ENCODE measurements around the gene VWA8.
"Not testable (repeated sequence)": the region's sequence is repeated elsewhere in the genome, so short reads cannot be mapped to it uniquely, and the experiment has no call there.

VWA8 gene

GRCh38 chr13:41848435-41849255, 112.3 kb downstream of the VWA8 start:
- DNase-seq, result no peak

GRCh38 chr13:41847216-41847615, 113.7 kb downstream of the VWA8 start:
- DNase-seq, result no peak

GRCh38 chr13:41842036-41842620, 118.8 kb downstream of the VWA8 start:
- no peak for DNase-seq

- no peak for DNase-seq
These were observed 123.3 kb downstream of the VWA8 start for GRCh38 chr13:41837629-41838028.

GRCh38 chr13:41835871-41836270, 125.0 kb downstream of the VWA8 start:
- no peak for DNase-seq

- not testable (repeated sequence) for DNase-seq
These were observed 126.2 kb downstream of the VWA8 start for GRCh38 chr13:41834697-41835096.

GRCh38 chr13:41833831-41834230, 127.1 kb downstream of the VWA8 start:
- no peak for DNase-seq

- no peak for DNase-seq
These were observed 127.7 kb downstream of the VWA8 start for GRCh38 chr13:41833201-41833600.

GRCh38 chr13:41827507-41828213, 133.2 kb downstream of the VWA8 start:
- peak in 1 of 14 donors; percentile 2 for DNase-seq

GRCh38 chr13:41825691-41826090, 135.2 kb downstream of the VWA8 start:
- DNase-seq, result no peak

GRCh38 chr13:41823476-41823875, 137.4 kb downstream of the VWA8 start:
- no peak for DNase-seq

GRCh38 chr13:41822560-41822959, 138.3 kb downstream of the VWA8 start:
- no peak for DNase-seq

GRCh38 chr13:41821238-41821594, 139.7 kb downstream of the VWA8 start:
- DNase-seq, result no peak

GRCh38 chr13:41820581-41821237, 140.2 kb downstream of the VWA8 start:
- DNase-seq, result no peak

- DNase-seq, result no peak
These were observed 144.9 kb downstream of the VWA8 start for GRCh38 chr13:41816057-41816456.

GRCh38 chr13:41813426-41813825, 147.5 kb downstream of the VWA8 start:
- DNase-seq, result no peak

GRCh38 chr13:41812851-41813250, 148.1 kb downstream of the VWA8 start:
- no peak for DNase-seq

- DNase-seq, result no peak
These were observed 148.7 kb downstream of the VWA8 start for GRCh38 chr13:41812237-41812636.

- DNase-seq, result no peak
These were observed 149.3 kb downstream of the VWA8 start for GRCh38 chr13:41811588-41812021.

- DNase-seq, result no peak
These were observed 150.9 kb downstream of the VWA8 start for GRCh38 chr13:41809962-41810361.

GRCh38 chr13:41803445-41803735, 157.5 kb downstream of the VWA8 start:
- DNase-seq, result not testable (repeated sequence)

GRCh38 chr13:41802684-41803444, 158.0 kb downstream of the VWA8 start:
- no peak for DNase-seq
